Measurements from ENCODE around the gene PFKM. TPM values are rescaled to one million over a fixed set of nuclear protein-coding genes. Genes with fewer than 3 reads are reported as not detected.

Gene PFKM
- total RNA-seq, 1 donor from 2014 or later = 41.8 TPM

DNA sequence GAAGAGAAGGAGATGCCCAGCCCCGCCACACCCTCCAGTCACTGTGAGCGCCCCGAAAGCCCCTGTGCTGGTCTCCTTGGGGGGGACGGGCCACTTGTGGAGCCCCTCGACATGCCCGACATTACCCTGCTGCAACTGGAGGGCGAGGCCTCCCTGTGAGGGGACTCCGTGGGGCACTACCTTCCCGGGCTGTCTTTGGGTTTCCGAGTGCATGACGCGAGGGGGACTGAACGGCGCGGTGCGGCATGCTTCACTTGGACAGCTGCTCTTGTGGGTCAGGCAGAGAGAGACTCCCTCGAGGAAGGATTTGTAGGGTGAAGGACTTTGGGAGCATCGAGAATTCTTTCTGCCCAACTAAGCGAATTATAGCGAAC, 65.4 kb downstream of the PFKM start:
- intact Hi-C loops (cut with DNase I) = no loop called here
- peaks cover 50% of the 10 kb centered on the region for H3K27me3 ChIP-seq
- no peaks in the 10 kb centered on the region for H3K36me3 ChIP-seq
- H3K4me3 ChIP-seq = peak overlapping the region; percentile 49
- H3K27ac ChIP-seq = no peak overlapping the region
- DNase-seq (no peak), ATAC-seq (peak; percentile 2)
- H3K4me1 ChIP-seq = peaks cover 8% of the 10 kb centered on the region
- TF ChIP-seq, protein P1, sequence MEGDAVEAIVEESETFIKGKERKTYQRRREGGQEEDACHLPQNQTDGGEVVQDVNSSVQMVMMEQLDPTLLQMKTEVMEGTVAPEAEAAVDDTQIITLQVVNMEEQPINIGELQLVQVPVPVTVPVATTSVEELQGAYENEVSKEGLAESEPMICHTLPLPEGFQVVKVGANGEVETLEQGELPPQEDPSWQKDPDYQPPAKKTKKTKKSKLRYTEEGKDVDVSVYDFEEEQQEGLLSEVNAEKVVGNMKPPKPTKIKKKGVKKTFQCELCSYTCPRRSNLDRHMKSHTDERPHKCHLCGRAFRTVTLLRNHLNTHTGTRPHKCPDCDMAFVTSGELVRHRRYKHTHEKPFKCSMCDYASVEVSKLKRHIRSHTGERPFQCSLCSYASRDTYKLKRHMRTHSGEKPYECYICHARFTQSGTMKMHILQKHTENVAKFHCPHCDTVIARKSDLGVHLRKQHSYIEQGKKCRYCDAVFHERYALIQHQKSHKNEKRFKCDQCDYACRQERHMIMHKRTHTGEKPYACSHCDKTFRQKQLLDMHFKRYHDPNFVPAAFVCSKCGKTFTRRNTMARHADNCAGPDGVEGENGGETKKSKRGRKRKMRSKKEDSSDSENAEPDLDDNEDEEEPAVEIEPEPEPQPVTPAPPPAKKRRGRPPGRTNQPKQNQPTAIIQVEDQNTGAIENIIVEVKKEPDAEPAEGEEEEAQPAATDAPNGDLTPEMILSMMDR (IDR thresholded peaks at IDR 0.05) = no peak
- H3K9me3 ChIP-seq = no peaks in the 10 kb centered on the region

DNA sequence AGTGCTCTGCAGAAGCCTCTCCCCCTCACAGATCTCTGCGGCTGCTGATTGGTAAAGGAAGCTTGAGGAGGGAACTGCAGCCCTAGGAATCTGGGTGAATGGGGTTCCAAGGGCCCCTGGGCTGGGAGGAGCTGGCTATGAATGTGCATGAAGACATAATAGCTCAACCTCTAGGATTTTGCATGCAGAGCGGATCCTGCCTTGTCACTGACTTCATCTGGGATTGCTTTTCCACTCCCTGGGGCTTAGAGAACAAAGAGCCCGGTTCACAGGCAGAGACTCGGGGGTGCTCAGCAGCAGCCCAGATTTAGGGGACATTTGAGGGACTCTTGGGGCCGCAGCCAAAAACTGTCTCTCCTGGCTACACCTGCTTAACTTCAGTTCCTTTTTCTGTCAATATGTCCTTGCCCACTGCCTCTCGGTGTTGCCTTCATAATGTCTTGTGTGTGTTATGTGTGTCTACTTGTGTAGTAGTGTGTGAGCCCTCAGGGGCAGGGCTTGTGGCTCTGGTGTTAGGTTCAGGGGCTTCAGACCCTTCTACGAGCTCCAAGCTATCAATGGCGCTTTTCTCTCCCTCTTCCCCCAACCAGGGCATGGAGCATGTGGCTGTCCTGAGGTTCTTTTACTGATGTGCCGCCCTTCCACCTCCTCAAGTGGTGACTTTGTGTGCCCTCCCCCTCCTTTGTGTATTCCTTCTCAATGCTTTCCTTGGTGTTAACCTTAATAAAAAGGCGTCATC, 66.2 kb downstream of the PFKM start:
- no peak overlapping the region for H3K4me3 ChIP-seq
- no peak for ATAC-seq
- TF ChIP-seq, protein P1 (IDR thresholded peaks at IDR 0.05) = no peak
- no peaks in the 10 kb centered on the region for H3K9me3 ChIP-seq
- peaks cover 8% of the 10 kb centered on the region for H3K4me1 ChIP-seq
- intact Hi-C loops (cut with DNase I) = no loop called here
- H3K27ac ChIP-seq = no peak overlapping the region
- H3K27me3 ChIP-seq = peaks cover 43% of the 10 kb centered on the region
- no peak for DNase-seq
- H3K36me3 ChIP-seq = no peaks in the 10 kb centered on the region

DNA sequence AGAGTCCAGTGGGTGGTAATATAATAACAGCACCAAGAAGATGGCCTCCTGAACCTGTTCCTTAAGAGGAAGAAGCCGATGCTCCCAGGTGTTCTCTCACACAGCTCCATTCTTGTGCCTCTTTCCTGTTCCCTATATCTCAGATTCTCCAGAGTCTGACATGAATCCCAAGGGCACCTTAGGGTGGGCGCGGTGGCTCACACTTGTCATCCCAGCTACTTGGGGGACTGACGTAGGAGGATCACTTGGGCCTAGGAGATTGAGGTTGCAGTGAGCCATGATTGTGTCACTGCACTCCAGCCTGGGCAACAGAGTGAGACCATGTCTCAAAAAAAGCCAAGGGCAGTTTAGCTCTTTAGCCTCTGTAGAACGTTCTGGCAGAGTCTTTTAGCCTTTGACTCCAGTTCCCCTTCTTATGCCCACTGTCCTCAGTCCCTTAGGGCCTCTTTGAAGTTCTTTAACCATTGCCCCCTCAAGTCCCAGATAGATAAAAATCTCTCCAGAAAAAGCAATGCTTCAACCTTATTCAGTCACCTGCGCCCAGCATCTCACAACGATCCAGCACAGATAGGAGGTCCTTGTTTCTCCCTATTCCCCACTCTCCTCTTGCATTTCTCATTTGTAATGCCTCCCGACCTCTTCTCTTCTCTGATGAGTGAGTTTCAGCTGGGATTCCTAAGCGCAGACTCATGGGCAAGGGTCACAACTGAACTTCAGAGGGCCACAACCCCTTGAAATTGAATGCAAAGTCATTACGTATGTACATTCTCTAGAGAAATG, 68.9 kb downstream of the PFKM start:
- Histone ChIP-seq H3K9me3 (no peaks in the 10 kb centered on the region), H3K27me3 (peaks cover 19% of the 10 kb centered on the region), H3K4me3 (no peak overlapping the region), H3K36me3 (no peaks in the 10 kb centered on the region), H3K27ac (no peak overlapping the region), H3K4me1 (peaks cover 5% of the 10 kb centered on the region)
- DNase-seq (no peak), ATAC-seq (no peak)
- intact Hi-C loops (cut with DNase I) = no loop called here
- TF ChIP-seq, protein P1 (IDR thresholded peaks at IDR 0.05) = no peak

DNA sequence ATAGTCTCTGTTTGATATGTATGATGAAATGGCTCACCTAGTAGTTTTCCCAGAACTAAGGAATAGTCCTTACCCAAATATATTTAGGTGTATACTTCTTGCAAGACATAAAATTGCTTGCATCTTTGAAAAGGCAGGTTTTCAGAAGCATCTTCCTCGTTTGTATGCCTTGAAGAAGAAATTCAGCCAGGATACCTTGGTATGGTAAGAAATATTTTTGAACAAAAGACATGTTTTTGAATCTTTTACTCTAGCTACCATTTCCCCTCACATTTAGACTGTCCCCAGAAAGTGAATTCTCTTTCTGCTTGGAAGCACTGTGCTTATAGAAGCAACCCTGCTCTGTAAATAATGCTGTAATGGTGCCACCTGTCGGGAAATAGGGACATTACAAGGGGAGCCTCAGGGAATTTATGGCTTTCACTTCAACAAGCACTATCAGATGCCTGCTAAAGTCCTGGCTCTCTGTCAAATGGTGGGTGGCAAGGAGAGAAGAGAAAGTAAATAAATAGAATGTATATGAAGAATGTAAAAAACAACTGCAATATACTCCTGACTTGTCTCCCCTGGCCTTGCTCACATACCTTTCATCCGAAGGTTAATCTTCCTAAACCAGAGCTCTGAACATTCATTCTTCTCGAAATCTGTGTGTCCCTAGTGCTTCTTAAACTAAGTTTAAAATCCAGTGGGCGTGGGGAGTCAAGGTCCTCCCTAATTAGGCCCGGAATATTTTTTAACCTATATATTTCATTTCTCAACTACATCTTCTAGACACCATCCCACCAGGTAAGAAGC, 70.4 kb downstream of the PFKM start:
- TF ChIP-seq, protein P1 (IDR thresholded peaks at IDR 0.05) = peak; percentile 93
- Histone ChIP-seq H3K27ac (no peak overlapping the region), H3K4me1 (peaks cover 5% of the 10 kb centered on the region), H3K27me3 (peaks cover 10% of the 10 kb centered on the region), H3K4me3 (no peak overlapping the region), H3K36me3 (no peaks in the 10 kb centered on the region), H3K9me3 (no peaks in the 10 kb centered on the region)
- ATAC-seq (peak; percentile 91), DNase-seq (no peak)
- intact Hi-C loops (cut with DNase I) = no loop called here

DNA sequence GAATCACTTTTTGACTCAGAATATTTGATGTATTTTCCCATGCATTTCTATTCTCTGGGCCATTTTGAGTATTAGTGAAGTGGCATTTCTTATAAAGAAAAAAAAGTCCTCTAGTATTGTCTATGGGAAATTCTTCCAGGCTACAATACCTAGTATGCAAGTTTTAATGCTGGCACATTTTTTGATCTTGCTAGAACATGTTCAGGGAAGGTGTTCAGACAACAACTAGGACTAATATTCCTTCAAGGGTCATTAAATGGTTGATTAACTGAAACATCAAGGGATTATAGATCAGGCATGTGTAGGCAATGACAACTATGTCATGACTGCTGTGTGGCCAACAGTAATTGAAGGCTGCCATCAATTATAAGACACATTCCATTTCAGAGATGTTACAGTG, 71.9 kb downstream of the PFKM start:
- DNase-seq (no peak), ATAC-seq (no peak)
- no peaks in the 10 kb centered on the region for H3K36me3 ChIP-seq
- intact Hi-C loops (cut with DNase I) = no loop called here
- H3K4me3 ChIP-seq = no peak overlapping the region
- no peaks in the 10 kb centered on the region for H3K27me3 ChIP-seq
- TF ChIP-seq, protein P1 (IDR thresholded peaks at IDR 0.05) = no peak
- peaks cover 5% of the 10 kb centered on the region for H3K4me1 ChIP-seq
- no peak overlapping the region for H3K27ac ChIP-seq
- H3K9me3 ChIP-seq = no peaks in the 10 kb centered on the region

Measured in upper lobe of right lung (tissue), 1 donor.